HuH-7 (cell line): ENCODE data around the gene CRY1.
"Not testable (repeated sequence)": the region's sequence is repeated elsewhere in the genome, so short reads cannot be mapped to it uniquely, and the experiment has no call there.

Experiments
- DNase-seq: peaks from one replicate; pipeline ENCODE4 v3.0.0; 2011; ENCODE audit warnings: low spot score

Gene CRY1

GRCh38 chr12:107064243-107064642 lies 29.1 kb downstream of the CRY1 start:
- DNase-seq = no peak

GRCh38 chr12:107058190-107058589 lies 35.2 kb downstream of the CRY1 start:
- DNase-seq = no peak

DNA sequence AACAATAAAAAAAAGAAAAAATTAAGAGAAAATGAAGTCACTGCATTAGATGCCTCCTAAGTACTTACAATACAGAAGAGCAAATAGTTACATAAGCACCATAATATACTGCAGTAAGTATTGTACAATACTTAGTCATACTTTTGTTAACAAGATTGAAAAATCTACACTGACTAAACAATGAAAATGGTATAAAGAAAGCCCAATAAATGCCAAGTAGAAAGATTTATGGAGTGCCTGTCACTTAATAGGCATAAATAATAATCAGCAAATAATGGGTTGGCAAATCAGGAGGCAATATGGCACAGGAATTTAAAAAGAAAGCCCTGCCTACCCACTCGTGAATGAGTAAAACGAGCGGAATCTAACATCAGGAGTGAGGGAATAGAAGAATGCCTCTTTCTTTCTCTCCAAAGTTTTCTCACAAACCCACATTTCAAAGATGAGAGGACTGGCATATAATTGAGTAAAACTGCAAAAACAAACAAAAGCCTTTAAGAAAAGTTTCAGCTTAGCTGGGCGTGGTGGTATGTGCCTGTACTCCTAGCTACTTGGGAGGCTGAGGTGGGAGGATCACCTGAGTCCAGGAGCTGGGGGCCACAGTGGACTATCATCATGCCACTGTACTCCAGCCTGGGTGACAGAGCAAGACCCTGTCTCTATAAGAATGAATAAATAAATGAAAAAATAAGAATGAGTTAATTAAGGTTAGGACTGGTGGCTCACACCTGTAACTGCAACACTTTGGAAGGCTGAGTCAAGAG lies 36.1 kb downstream of the CRY1 start:
- DNase-seq = no peak

DNA sequence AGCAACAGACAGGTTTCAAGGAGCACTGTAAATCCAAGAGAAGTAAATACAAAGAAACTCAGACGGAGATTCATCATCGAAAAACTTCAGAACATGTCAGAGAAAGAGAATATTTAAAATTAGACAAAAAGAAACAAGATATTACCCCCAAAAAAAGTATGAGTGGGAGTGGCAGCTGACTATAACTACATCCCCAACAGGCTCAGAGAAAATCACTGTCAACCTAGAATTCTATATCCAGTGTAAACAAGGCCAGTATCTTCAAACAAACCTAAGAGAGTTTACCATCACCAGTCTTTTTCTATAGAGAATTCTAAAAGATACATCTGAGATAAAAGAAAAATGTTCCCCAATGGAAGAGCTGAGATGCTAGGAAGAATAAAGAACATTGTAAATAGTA lies 39.6 kb downstream of the CRY1 start:
- DNase-seq = no peak

DNA sequence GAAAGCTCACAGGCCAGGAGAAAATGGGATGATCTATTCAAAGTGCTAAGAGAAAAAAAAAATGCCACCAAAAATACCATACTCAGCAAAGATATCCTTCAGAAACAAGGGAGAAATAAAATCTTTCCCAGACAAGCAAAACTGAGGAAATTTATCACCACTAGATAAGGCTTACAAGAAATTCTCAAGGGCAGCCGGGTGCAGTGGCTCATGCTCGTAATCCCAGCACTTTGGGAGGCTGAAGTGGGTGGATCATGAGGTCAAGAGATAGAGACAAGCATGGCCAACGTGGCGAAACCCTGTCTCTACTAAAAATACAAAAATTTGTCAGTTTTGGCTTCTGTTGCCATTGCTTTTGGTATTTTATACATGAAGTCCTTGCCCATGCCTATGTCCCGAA lies 48.2 kb downstream of the CRY1 start:
- DNase-seq = no peak

- DNase-seq = peak; percentile 20
These were observed 50.5 kb downstream of the CRY1 start for GRCh38 chr12:107042801-107043200.

- DNase-seq = no peak
These were observed 57.6 kb downstream of the CRY1 start for GRCh38 chr12:107035733-107036132.

- no peak for DNase-seq
These were observed 59.3 kb downstream of the CRY1 start for GRCh38 chr12:107033758-107034739.

DNA sequence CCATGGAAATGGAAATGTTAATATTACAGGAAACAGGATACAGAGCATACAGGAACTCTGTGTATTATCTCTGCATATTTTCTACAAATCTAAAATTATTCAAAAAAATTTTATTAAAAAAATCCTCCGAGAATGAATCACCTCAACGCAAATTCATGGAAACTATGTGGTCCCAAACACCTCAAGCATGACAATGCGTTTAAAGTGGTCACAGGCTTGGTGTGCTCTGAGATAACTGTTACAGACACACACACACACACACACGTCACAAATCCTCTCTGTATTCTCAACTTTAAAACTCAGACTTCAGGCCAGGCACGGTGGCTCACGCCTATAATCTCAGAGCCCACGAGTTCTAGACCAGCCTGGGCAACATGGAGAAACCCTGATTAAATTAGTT lies 61.1 kb downstream of the CRY1 start:
- no peak for DNase-seq

- no peak for DNase-seq
These were observed 62.3 kb downstream of the CRY1 start for GRCh38 chr12:107031061-107031460.

- no peak for DNase-seq
These were observed 64.3 kb downstream of the CRY1 start for GRCh38 chr12:107029081-107029480.

- no peak for DNase-seq
These were observed 65.7 kb downstream of the CRY1 start for GRCh38 chr12:107027636-107028053.

DNA sequence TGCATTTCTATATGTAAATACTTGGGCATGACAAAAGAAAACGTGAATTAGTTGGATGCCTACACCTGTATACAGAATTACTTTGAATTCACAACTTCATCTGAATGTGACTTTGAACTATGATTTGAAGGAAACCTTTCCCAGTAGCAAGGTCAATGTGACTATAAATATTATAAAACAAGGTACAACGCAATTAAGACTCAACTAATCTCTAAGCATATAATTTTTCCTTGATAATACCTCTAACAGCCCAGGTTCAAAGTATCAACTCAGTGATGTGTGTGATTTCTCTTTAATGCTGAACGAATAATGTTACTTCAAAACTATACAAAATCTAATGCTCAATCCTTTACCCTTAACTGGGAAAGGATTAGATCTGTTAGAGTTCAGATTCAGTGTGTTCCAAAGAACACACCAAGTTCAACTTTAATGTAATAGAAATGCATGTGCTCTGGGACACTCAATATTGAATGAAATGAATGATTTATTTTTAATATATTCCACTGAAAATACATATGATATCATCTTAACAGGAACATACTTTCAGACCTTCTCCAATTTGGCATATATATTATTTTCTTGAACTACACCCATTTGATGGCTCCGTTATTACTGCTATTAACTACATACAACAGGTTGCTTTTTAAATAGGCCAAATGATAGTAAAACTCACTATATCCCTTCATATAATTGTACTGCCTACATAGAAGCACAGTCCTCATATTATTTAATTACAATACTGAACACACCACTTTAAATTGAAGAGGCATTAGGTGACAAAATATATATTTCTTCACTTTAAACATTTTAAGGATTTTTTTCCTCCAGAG lies 66.3 kb downstream of the CRY1 start:
- no peak for DNase-seq

DNA sequence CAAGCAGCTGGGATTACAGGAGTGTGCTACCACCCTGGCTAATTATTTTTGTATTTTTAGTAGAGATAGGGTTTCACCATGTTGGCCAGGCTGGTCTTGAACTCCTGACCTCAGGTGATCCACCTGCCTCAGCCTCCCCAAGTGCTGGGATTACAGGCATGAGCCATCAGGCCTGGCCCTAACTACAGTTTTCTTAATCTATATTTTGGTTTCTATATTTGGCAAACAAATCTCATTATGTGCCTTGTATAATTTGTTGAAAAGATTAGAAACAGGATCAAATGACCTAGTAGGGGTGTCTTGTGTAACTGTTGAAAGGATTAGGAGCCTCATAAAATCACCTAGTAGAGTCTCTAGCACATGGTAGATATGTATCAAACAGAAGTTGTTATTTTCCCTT lies 67.0 kb downstream of the CRY1 start:
- DNase-seq = not testable (repeated sequence)

GRCh38 chr12:107025671-107026070 lies 67.7 kb downstream of the CRY1 start:
- no peak for DNase-seq

DNA sequence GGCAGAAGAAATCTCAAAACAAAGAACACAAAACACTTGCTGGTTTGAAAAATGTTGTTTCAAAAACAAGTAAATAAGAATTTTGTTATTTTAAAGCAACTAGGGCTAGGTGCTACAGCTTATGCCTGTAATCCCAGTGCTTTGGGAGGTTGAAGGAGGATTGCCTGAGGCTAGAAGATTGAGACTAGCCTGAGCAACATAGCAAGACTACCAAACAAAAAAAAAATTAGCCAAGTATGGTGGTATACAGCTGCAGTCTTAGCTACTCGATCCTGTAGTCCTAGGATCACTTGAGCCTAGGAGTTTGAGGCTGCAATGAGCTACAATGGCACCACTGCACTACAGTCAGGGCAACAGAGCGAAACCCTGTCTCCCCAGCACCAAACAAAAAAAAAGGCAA lies 73.8 kb downstream of the CRY1 start:
- no peak for DNase-seq

DNA sequence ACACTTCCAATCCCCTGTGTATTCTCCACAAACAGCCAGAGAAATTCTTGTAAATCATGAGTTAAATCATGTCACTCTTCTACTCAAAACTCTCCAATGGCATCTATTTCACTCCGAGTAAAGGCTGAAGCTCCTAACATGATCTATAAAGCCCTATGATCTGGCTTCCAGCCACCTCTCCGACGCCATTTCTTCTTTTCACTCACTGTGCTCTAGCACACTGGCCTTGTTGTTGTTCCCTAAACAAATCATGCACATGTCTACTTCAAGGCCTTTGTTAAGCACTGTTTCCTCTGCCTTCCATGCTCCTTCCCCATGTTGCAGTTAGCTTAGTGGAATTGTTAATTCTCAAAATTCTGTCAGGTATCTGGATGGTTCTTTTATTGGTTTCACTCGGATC lies 76.3 kb downstream of the CRY1 start:
- DNase-seq = no peak

- DNase-seq = peak; percentile 8
These were observed 79.3 kb downstream of the CRY1 start for GRCh38 chr12:107014055-107014454.

GRCh38 chr12:107012736-107013425 lies 80.5 kb downstream of the CRY1 start:
- no peak for DNase-seq

DNA sequence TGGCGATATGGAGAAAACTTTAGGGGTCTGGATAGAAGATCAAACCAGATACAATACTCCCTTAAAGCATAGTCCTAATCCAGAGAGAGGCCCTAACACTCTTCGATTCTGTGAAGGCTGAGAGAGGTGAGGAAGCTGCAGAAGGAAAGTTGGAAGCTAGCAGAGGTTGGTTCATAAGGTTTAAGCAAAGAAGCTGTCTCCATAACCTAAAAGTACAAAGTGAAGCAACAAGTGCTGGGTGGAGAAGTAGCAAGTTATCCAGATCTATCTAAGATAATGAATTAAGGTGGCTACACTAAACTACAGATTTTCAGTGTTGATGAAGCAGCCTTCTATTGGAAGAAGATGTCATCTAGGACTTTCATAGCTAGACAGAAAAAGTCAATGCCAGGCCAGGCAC lies 81.8 kb downstream of the CRY1 start:
- no peak for DNase-seq

DNA sequence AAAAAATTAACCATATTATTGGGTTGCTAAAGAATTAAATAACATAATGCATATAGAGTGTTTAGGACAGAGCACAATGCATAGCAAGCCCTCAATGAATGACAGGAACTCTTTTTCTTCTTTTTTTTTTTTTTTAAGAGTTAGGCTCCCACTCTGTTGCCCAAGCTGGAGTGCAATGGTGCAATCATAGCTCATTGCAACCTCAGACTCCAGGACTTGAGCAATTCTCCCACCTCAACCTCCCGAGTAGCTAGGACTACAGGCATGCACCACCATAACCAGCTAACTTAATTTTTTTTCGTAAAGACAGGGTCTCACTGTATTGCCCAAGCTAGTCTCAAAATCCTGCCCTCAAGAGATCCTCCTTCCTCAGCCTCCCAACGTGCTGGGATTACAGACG lies 85.9 kb downstream of the CRY1 start:
- no peak for DNase-seq

- DNase-seq = not testable (repeated sequence)
These were observed 90.7 kb downstream of the CRY1 start for GRCh38 chr12:107002665-107003064.
